H1 (cell line): ENCODE measurements around the gene MORN5. TPM values are rescaled to one million over a fixed set of nuclear protein-coding genes. Genes with fewer than 3 reads are reported as not detected.

Experiments
- KDM5A ChIP-seq: fragments of 200-600 bp; IDR thresholded peaks from 2 replicates; pipeline ENCODE4 v1.7.1; 2012; ENCODE audit warnings: mild to moderate bottlenecking, low read length, inconsistent platforms, mixed read lengths
- RFX5 ChIP-seq: IDR thresholded peaks from 2 replicates; pipeline ENCODE4 v1.6.1; 2011; ENCODE audit warnings: low read depth, low read length, improper control_type of control experiment, borderline replicate concordance
- YY1 ChIP-seq: IDR thresholded peaks from 2 replicates; pipeline ENCODE4 v1.6.1; 2011; ENCODE audit warnings: low read depth, mild to moderate bottlenecking, low read length
- polyA plus RNA-seq, 7 experiments: library from polyadenylated mRNA; depleted of rRNA in 3 of 7; stranded (reverse) in 5 of 7; unstranded in 2 of 7; fragments of >200 nt in 5 of 7; fragments of 200-250 nt in 2 of 7; gene quantifications; 1 replicate in 5 of 7; 2 replicates in 1 of 7; 4 replicates in 1 of 7; pipeline versions ENCODE4 v1.2.1 to v1.2.3, GENCODE V29; 2011 to 2013; ENCODE audit warnings: missing spikeins in 2 of 7, mixed read lengths in 2 of 7
- total RNA-seq: library from RNA; stranded (reverse); fragmentation: NEBNext Ultra II Directional; extraction: Animal tissue kit (Norgen Biotek cat#: 25700); gene quantifications from 2 replicates; pipeline ENCODE4 v1.2.1, GENCODE V29; 2021

MORN5 gene
- total and polyA plus RNA-seq, 2 of the 8 experiments (the other 6 are each of a cell fraction or from before 2014, with no cell fraction given), result not detected

DNA sequence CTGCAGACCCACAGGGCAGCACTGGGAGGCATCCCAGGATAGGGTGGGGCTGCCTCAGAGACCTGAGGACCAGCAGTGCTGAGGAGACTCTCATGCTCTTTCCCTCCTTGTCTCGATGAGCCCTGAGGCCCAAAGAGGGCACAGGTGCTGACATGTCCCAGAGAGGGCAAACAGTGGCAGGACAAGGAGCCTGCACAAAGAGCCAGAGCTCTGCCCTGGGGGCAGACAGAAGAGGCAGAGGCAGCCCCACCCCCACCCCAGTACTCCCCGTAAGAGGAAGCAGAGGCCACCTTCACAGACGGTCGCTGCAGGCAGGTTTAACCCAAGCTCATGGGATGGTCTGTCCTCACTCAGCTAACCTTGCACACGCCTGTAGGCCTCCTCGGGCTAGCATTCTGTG lies 37.2 kb upstream of the MORN5 start (continued):
- no peak for TF ChIP-seq KDM5A
- no peak for TF ChIP-seq RFX5
- TF ChIP-seq YY1, result no peak
